Breast epithelium (tissue), 4 donors: ENCODE results near the gene FBXO2. TPM values are rescaled to one million over a fixed set of nuclear protein-coding genes. Genes with fewer than 3 reads are reported as not detected.
A peak's percentile ranks its signal among the peaks of the same experiment; 100 is the strongest.

Experiments
- DNase-seq, 2 donors: peaks; one replicate each; pipeline ENCODE4 v3.0.0-alpha.2; 2019; ENCODE audit warnings: low spot score in 2 of 2
- H3K27ac ChIP-seq, 2 donors: fragments of 200-600 bp; sonication (generic) in 1 of 2; one replicate each; pipeline ENCODE4 v1.5.1; 2016 to 2019; ENCODE audit warnings: mild to moderate bottlenecking in 1 of 2
- H3K27me3 ChIP-seq, 2 donors: fragments of 200-600 bp; sonication (generic) in 1 of 2; one replicate each; pipeline versions ENCODE4 v1.5.1 to v1.6.0; 2017 to 2019; ENCODE audit warnings: control low read depth in 1 of 2, mild to moderate bottlenecking in 1 of 2
- H3K36me3 ChIP-seq: fragments of 200-600 bp; one replicate; pipeline ENCODE4 v1.5.1; 2019
- H3K4me1 ChIP-seq, 2 donors: fragments of 200-600 bp; sonication (generic); one replicate each; pipeline ENCODE4 v1.5.1; 2016 to 2019; ENCODE audit warnings: control low read depth in 1 of 2
- H3K4me3 ChIP-seq, 3 donors: fragments of 200-600 bp; sonication (generic); 1 replicate in 2 of 3; 2 replicates in 1 of 3; pipeline ENCODE4 v1.5.1; 2016 to 2019; ENCODE audit warnings: mild to moderate bottlenecking in 3 of 3, moderate library complexity in 2 of 3
- H3K9me3 ChIP-seq, 2 donors: fragments of 200-600 bp; sonication (generic) in 1 of 2; one replicate each; pipeline ENCODE4 v1.5.1; 2016 to 2019; ENCODE audit warnings: control low read depth in 1 of 2
- CTCF ChIP-seq, 3 donors: fragments of 450-650 bp; IDR thresholded peaks; one replicate each; pipeline ENCODE4 v1.5.1; 2016 to 2017; ENCODE audit warnings: antibody characterized with exemption in 3 of 3, mild to moderate bottlenecking in 3 of 3, moderate library complexity in 3 of 3
- POLR2A ChIP-seq: fragments of 450-650 bp; IDR thresholded peaks from one replicate; pipeline ENCODE4 v1.6.1; 2016; ENCODE audit warnings: antibody characterized with exemption, mild to moderate bottlenecking, moderate library complexity
- POLR2AphosphoS5 ChIP-seq, 3 donors: sonication (generic); formaldehyde crosslinking; IDR thresholded peaks; one replicate each; pipeline ENCODE4 v1.6.1; 2017; ENCODE audit warnings: antibody characterized with exemption in 3 of 3
- intact Hi-C: fragments of 100-400 bp; cut with DNase I; formaldehyde crosslinking; loops from one replicate; pipeline ENCODE4 v1.15.1; 2023; ENCODE audit warnings: low total_unique reads
- total RNA-seq, 3 donors: library from RNA; depleted of rRNA; stranded (reverse); fragments of >200 nt; gene quantifications; one replicate each; pipeline ENCODE4 v1.1.0, GENCODE V29; 2016

FBXO2 gene
- total RNA-seq, 3 donors from 2014 or later = 1.3 to 49.3 (median 40.6) TPM

- Histone ChIP-seq H3K36me3 (no peaks in the 10 kb centered on the region), H3K9me3 (no peaks in the 10 kb centered on the region), H3K4me3 (peak overlapping the region in 2 of 3 donors; percentile 15 to 46), H3K27ac (peak overlapping the region; percentile 33 to 58), H3K4me1 (peaks cover 0 to 5% of the 10 kb centered on the region in 2 donors), H3K27me3 (no peaks in the 10 kb centered on the region)
- intact Hi-C loops = no loop called here
- no peak for TF ChIP-seq CTCF (IDR thresholded peaks at IDR 0.05)
- no peak for TF ChIP-seq POLR2A
- no peak for DNase-seq
Measured at GRCh38 chr1:11648732-11649158, 5.5 kb downstream of the FBXO2 start.

GRCh38 chr1:11648039-11648438 is 6.2 kb downstream of the FBXO2 start:
- intact Hi-C loops = no loop called here
- Histone ChIP-seq H3K27me3 (no peaks in the 10 kb centered on the region), H3K36me3 (no peaks in the 10 kb centered on the region), H3K4me1 (peaks cover 0 to 5% of the 10 kb centered on the region in 2 donors), H3K9me3 (no peaks in the 10 kb centered on the region), H3K4me3 (no peak overlapping the region), H3K27ac (peak overlapping the region; percentile 26 to 33)
- TF ChIP-seq CTCF (IDR thresholded peaks at IDR 0.05) (no peak), POLR2AphosphoS5 (IDR thresholded peaks at IDR 0.05) (no peak), POLR2A (no peak)
- no peak for DNase-seq

- no peak overlapping the region for H3K4me3 ChIP-seq
- peaks cover 0 to 5% of the 10 kb centered on the region in 2 donors for H3K4me1 ChIP-seq
- intact Hi-C loops = no loop called here
- H3K9me3 ChIP-seq = no peaks in the 10 kb centered on the region
- DNase-seq = no peak
- TF ChIP-seq CTCF (IDR thresholded peaks at IDR 0.05) = no peak
- TF ChIP-seq POLR2AphosphoS5 (IDR thresholded peaks at IDR 0.05) = no peak
- TF ChIP-seq POLR2A = no peak
- H3K27ac ChIP-seq = no peak overlapping the region
- no peaks in the 10 kb centered on the region for H3K27me3 ChIP-seq
- H3K36me3 ChIP-seq = no peaks in the 10 kb centered on the region
Measured at GRCh38 chr1:11647333-11647732, 6.9 kb downstream of the FBXO2 start.

GRCh38 chr1:11646317-11646716 is 7.9 kb downstream of the FBXO2 start:
- Histone ChIP-seq H3K9me3 (no peaks in the 10 kb centered on the region), H3K4me1 (peaks cover 0 to 5% of the 10 kb centered on the region in 2 donors), H3K36me3 (no peaks in the 10 kb centered on the region), H3K27me3 (no peaks in the 10 kb centered on the region), H3K27ac (no peak overlapping the region), H3K4me3 (no peak overlapping the region)
- intact Hi-C loops = no loop called here
- no peak for TF ChIP-seq CTCF (IDR thresholded peaks at IDR 0.05)
- TF ChIP-seq POLR2A = no peak
- TF ChIP-seq POLR2AphosphoS5 (IDR thresholded peaks at IDR 0.05) = no peak
- DNase-seq = no peak

- Histone ChIP-seq H3K36me3 (no peaks in the 10 kb centered on the region), H3K9me3 (no peaks in the 10 kb centered on the region), H3K27ac (no peak overlapping the region), H3K4me1 (peaks cover 0 to 5% of the 10 kb centered on the region in 2 donors), H3K4me3 (no peak overlapping the region), H3K27me3 (no peaks in the 10 kb centered on the region)
- peak in 1 of 2 donors; percentile 75 for DNase-seq
- TF ChIP-seq POLR2AphosphoS5 (IDR thresholded peaks at IDR 0.05) (no peak), POLR2A (no peak), CTCF (IDR thresholded peaks at IDR 0.05) (peak in 2 of 3 donors; percentile 58 to 63)
- intact Hi-C loops = no loop called here
Measured at GRCh38 chr1:11645670-11646265, 8.5 kb downstream of the FBXO2 start.
